HEK293 (cell line): ENCODE measurements around the gene ARNT2.

Experiments used
- BCL11B ChIP-seq: fragments of 450-650 bp; formaldehyde crosslinking; IDR thresholded peaks from 2 replicates; pipeline ENCODE4 v1.5.1; 2016; ENCODE audit warnings: low read depth, missing biosample characterization, missing genetic modification characterization
- PATZ1 ChIP-seq: fragments of 450-650 bp; formaldehyde crosslinking; IDR thresholded peaks from 2 replicates; pipeline ENCODE4 v1.5.1; 2016; ENCODE audit warnings: missing biosample characterization, missing genetic modification characterization
- SP2 ChIP-seq: fragments of 450-650 bp; formaldehyde crosslinking; IDR thresholded peaks from 2 replicates; pipeline ENCODE4 v1.5.1; 2016; ENCODE audit warnings: missing biosample characterization, missing genetic modification characterization
- ZNF623 ChIP-seq: fragments of 450-650 bp; formaldehyde crosslinking; IDR thresholded peaks from 2 replicates; pipeline ENCODE4 v1.5.1; 2016; ENCODE audit warnings: missing biosample characterization, missing genetic modification characterization
- TF ChIP-seq, protein P1 (sequence below): fragments of 450-650 bp; formaldehyde crosslinking; IDR thresholded peaks from 2 replicates; pipeline ENCODE4 v1.5.1; 2016; ENCODE audit warnings: missing biosample characterization, missing genetic modification characterization
- TF ChIP-seq, protein P2 (sequence below): fragments of 450-650 bp; formaldehyde crosslinking; IDR thresholded peaks from 2 replicates; pipeline ENCODE4 v1.5.1; 2016; ENCODE audit warnings: missing biosample characterization, missing genetic modification characterization

- no peak for TF ChIP-seq PATZ1
- TF ChIP-seq, protein P1, sequence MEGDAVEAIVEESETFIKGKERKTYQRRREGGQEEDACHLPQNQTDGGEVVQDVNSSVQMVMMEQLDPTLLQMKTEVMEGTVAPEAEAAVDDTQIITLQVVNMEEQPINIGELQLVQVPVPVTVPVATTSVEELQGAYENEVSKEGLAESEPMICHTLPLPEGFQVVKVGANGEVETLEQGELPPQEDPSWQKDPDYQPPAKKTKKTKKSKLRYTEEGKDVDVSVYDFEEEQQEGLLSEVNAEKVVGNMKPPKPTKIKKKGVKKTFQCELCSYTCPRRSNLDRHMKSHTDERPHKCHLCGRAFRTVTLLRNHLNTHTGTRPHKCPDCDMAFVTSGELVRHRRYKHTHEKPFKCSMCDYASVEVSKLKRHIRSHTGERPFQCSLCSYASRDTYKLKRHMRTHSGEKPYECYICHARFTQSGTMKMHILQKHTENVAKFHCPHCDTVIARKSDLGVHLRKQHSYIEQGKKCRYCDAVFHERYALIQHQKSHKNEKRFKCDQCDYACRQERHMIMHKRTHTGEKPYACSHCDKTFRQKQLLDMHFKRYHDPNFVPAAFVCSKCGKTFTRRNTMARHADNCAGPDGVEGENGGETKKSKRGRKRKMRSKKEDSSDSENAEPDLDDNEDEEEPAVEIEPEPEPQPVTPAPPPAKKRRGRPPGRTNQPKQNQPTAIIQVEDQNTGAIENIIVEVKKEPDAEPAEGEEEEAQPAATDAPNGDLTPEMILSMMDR (tag by site-specific recombination), result no peak
- no peak for TF ChIP-seq SP2 (tag by site-specific recombination)
- TF ChIP-seq, protein P2, sequence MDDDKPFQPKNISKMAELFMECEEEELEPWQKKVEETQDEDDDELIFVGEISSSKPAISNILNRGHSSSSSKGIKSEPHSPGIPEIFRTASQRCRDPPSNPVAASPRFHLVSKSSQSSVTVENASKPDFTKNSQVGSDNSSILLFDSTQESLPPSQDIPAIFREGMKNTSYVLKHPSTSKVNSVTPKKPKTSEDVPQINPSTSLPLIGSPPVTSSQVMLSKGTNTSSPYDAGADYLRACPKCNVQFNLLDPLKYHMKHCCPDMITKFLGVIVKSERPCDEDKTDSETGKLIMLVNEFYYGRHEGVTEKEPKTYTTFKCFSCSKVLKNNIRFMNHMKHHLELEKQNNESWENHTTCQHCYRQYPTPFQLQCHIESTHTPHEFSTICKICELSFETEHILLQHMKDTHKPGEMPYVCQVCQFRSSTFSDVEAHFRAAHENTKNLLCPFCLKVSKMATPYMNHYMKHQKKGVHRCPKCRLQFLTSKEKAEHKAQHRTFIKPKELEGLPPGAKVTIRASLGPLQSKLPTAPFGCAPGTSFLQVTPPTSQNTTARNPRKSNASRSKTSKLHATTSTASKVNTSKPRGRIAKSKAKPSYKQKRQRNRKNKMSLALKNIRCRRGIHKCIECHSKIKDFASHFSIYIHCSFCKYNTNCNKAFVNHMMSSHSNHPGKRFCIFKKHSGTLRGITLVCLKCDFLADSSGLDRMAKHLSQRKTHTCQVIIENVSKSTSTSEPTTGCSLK (tag by site-specific recombination), result no peak
- no peak for TF ChIP-seq BCL11B
- TF ChIP-seq ZNF623 (tag by site-specific recombination), result no peak
Measured at GRCh38 chr15:80606511-80607071, 202.4 kb downstream of the ARNT2 start.
